NCI-H1105 treated with DMSO at 0.1 percent for 48 hours (cell line): ENCODE measurements around the gene ATXN1.
A peak's percentile ranks its signal among the peaks of the same experiment; 100 is the strongest.

Experiments
- DNase-seq: peaks from one replicate; lab custom pipeline; 2025; lab: John Stamatoyannopoulos, UW

ATXN1 gene

GRCh38 chr6:16743664-16744210 lies 17.5 kb downstream of the ATXN1 start:
- no peak for DNase-seq

- DNase-seq: no peak
Measured at GRCh38 chr6:16742116-16742515, 19.1 kb downstream of the ATXN1 start.

GRCh38 chr6:16741112-16742016 lies 19.9 kb downstream of the ATXN1 start:
- no peak for DNase-seq

GRCh38 chr6:16740097-16740496 lies 21.2 kb downstream of the ATXN1 start:
- no peak for DNase-seq

GRCh38 chr6:16739329-16739801 lies 21.9 kb downstream of the ATXN1 start:
- peak; percentile 17 for DNase-seq

GRCh38 chr6:16737925-16738324 lies 23.3 kb downstream of the ATXN1 start:
- DNase-seq: no peak

- no peak for DNase-seq
Measured at GRCh38 chr6:16736856-16737775, 24.1 kb downstream of the ATXN1 start.

GRCh38 chr6:16735014-16735413 lies 26.2 kb downstream of the ATXN1 start:
- DNase-seq: no peak

GRCh38 chr6:16733085-16733484 lies 28.2 kb downstream of the ATXN1 start:
- DNase-seq: no peak

GRCh38 chr6:16731478-16732051 lies 29.7 kb downstream of the ATXN1 start:
- peak; percentile 16 for DNase-seq

GRCh38 chr6:16730738-16731477 lies 30.4 kb downstream of the ATXN1 start:
- no peak for DNase-seq

- DNase-seq: no peak
Measured at GRCh38 chr6:16729744-16730143, 31.5 kb downstream of the ATXN1 start.

GRCh38 chr6:16729183-16729691 lies 32.0 kb downstream of the ATXN1 start:
- no peak for DNase-seq

- DNase-seq: no peak
Measured at GRCh38 chr6:16728513-16729182, 32.6 kb downstream of the ATXN1 start.

- no peak for DNase-seq
Measured at GRCh38 chr6:16727996-16728395, 33.3 kb downstream of the ATXN1 start.

GRCh38 chr6:16725145-16725864 lies 36.0 kb downstream of the ATXN1 start:
- DNase-seq: no peak

GRCh38 chr6:16723826-16724225 lies 37.4 kb downstream of the ATXN1 start:
- DNase-seq: no peak

GRCh38 chr6:16723402-16723801 lies 37.9 kb downstream of the ATXN1 start:
- DNase-seq: no peak

- DNase-seq: no peak
Measured at GRCh38 chr6:16722630-16723029, 38.6 kb downstream of the ATXN1 start.

GRCh38 chr6:16721977-16722376 lies 39.3 kb downstream of the ATXN1 start:
- peak; percentile 54 for DNase-seq
